Stimulated activated CD4-positive, alpha-beta T cell treated with anti-CD3 and anti-CD28 coated beads, Interleukin-15, amount 100 ng/mL, for 1 hour (primary cell): ENCODE results near the gene KRT27.
"Not testable (repeated sequence)": the region's sequence is repeated elsewhere in the genome, so short reads cannot be mapped to it uniquely, and the experiment has no call there.

ENCODE experiments used
- DNase-seq, 2 donors: peaks; one replicate each; pipeline ENCODE4 v3.0.0-alpha.2; 2020; ENCODE audit warnings: low read depth in 1 of 2, low spot score in 1 of 2

The KRT27 gene

GRCh38 chr17:40760105-40761016 lies 22.0 kb downstream of the KRT27 start:
- no peak for DNase-seq

DNA sequence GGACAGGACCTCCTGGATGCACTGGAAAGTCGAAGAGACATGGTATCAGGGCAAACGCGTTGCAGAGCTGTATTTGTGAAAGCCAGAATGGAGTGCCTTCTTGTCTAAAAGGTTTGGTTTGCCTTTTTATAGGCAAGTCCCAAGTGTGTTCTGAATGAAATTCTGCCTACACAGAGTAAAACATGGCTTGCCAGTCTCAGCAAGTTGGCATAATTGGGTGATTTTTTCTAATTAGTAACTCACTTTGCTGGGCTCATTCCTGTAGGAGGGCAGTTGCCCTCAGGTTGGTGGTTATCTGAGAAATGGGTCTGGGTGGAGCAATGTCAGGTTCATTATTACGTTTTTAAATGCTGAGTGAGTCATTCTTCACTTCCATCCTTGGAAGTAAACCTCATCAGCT lies 27.1 kb downstream of the KRT27 start, which contains the start of gene KRT25:
Gene KRT25, minus strand, starts transcription at position 101 of the 400 bp plus-strand sequence. Its CDS starts 60 bp downstream, at position 41.
- no peak for DNase-seq

- no peak for DNase-seq
These were observed 28.5 kb downstream of the KRT27 start for GRCh38 chr17:40753804-40754203.

DNA sequence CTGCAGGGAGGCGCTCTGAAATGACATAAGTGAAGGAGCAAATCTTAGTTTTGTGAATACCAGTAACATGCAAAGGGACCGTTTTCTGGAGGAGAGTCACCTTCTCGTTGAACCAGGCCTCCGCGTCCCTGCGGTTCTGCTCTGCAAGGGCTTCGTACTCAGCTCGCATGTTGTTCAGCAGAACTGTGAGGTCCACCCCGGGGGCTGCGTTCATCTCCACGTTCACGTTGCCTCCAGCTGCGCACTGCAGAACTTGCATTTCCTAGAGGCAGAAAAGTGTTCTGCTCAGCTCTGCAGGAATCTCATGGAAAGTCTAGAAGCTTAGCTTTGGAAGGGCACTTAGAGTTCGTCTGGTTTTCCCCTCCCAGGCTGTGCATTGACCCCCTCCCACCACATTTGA lies 31.3 kb downstream of the KRT27 start:
- DNase-seq, result no peak

DNA sequence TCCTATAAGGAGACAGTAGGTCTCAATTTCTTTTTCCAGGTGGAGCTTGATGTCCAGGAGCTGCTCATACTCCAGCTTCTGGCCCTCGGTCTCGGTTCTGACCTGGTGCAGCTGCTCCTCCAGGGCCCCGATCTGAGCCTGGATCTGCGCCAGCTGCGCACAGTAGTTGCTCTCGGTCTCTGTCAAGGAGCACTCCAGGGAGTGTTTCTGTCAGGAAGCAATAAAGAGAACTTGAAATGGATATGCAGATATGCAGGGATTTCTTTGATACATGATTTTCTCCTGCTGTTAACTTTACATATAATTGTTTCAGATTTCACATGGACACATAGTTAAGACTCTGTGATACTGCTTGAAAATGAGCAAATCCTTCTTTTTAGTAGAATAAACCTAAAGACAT lies 32.0 kb downstream of the KRT27 start:
- no peak for DNase-seq

GRCh38 chr17:40748666-40749065 lies 33.7 kb downstream of the KRT27 start:
- DNase-seq, result not testable (repeated sequence)

GRCh38 chr17:40738553-40738952 lies 43.8 kb downstream of the KRT27 start:
- DNase-seq, result no peak

DNA sequence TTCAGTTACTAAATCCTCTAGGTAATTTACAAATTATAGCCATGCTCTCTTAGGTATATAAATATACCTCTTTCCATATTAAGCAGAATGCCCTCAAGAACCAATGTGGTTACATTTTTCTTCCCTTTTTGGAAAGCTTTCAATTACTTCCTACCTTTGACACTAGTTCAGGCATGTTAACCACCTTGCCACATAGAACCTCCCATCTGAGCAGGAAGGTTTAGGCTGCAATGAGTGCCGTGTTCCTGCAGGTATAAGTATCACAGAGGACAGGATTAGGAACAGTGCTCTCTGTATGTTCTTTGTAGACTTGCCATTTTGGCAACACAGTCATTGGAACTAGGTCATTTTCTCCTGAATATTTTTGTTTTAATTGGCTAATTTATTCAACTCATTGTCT lies 47.3 kb downstream of the KRT27 start:
- no peak for DNase-seq

GRCh38 chr17:40734018-40734417 lies 48.3 kb downstream of the KRT27 start:
- no peak for DNase-seq

DNA sequence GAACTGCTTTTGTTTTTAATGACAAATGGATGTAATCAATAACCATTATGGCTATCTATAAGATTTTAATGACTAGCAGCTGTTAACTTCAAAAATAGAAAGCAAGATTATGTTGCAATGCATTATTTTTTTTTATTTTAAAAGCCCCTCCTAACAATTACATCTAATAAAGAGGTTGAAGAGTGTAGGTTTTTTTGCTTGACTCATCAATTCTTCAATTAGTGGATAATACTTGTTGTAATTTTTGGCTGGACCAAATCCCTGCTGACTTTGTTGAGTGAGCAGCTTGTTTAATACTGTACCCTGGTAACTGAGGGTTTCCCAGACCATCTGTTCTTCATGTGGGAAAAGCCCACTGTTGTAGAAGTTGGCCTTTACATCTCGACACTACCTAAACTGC lies 51.4 kb downstream of the KRT27 start:
- DNase-seq, result no peak

- no peak for DNase-seq
These were observed 54.7 kb downstream of the KRT27 start for GRCh38 chr17:40727447-40728231.

DNA sequence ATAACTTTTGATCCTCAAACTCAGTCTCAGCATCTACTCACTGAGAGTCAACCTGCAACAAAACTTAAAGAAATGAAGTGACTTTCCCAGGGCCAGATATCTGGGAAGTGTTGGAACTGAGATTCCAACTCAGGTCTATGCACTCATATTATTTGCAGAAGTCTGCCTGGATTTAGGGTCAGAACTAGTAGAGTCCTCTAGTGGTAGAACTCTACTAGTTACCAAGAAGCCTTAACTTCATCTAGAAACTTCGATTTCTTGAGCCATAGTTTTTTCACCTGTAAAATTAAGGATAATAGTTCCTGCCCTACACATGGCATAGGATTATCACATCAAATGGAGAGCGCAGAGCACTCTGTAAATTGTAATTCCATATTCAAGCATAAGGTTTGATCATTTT lies 55.4 kb downstream of the KRT27 start:
- DNase-seq, result no peak
